ENCODE results near the gene CRYGC.
A peak's percentile ranks its signal among the peaks of the same experiment; 100 is the strongest.
"Not testable (repeated sequence)": the region's sequence is repeated elsewhere in the genome, so short reads cannot be mapped to it uniquely, and the experiment has no call there.

CRYGC gene

GRCh38 chr2:208129744-208130711, at the start of gene CRYGC:
Gene CRYGC, minus strand, starts transcription at chr2:208129828. Its CDS starts 36 bp downstream, at chr2:208129792.
- no peak for DNase-seq (ENCODE audit: low read depth)

DNA sequence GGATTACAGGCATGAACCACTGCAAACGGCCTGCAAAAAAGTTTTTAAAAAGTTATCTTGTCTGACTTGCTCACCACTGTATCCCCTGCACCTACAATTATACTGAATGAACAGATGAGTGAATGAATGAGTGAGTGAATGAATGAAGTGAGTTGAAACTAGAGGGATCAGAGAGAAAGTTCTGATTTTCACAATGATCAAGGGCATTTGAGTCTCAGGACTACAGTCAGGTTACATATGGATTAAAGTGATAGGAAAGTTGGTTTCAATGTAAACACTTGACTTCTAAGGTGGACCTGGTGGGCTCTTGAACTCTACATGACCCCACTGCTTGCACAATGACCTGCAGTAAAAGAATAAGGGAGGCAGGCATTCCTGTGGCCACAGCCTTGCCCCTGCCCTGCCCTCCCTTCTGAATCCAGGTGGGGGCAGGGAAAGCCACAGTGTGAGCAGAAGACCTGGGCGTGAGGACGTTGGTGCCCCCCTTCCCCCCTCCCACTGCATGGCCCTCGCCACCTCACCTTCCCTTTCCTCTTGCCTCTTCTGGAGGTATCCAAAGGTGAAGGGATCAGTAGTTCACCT, 49.5 kb upstream of the CRYGC start:
- peak; percentile 16 for DNase-seq (ENCODE audit: low read depth)

DNA sequence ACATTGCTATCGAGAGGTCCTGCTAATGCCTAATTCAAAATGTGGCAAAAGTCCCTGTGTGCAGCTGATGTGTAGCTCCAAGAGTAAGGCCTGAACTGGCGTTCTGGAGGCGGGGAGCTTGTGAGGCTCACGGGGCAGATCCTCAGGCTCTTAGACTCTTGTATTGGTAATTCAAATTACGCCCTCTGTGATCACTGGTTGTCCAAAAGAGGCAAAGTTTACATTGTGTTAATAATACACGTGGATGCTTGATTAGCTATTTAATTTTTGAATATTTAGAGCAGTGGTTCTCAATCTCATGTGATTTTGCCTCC, 46.2 kb upstream of the CRYGC start:
- DNase-seq (ENCODE audit: low read depth) = no peak

- DNase-seq (ENCODE audit: low read depth) = peak; percentile 80
These were observed 45.6 kb upstream of the CRYGC start for GRCh38 chr2:208175069-208175839.

DNA sequence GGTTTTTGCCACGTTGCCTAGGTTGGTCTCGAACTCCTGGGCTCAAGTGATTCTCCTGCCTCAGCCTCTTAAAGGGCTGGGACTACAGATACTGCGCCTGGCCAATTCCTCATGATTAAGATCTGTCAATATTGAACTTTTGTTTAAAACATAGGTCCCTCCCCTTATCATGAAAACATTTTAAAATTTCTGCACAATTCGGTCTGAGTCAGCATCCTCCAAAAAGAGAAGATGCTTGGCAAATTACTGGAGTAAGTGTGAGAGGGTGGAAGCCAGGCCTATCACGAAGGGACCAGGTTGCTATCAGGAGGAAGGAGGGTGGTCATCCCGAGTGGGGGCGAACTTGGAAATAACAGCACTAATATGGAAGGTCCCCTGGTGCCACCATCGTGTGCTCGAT, 44.5 kb upstream of the CRYGC start:
- DNase-seq (ENCODE audit: low read depth) = no peak

DNA sequence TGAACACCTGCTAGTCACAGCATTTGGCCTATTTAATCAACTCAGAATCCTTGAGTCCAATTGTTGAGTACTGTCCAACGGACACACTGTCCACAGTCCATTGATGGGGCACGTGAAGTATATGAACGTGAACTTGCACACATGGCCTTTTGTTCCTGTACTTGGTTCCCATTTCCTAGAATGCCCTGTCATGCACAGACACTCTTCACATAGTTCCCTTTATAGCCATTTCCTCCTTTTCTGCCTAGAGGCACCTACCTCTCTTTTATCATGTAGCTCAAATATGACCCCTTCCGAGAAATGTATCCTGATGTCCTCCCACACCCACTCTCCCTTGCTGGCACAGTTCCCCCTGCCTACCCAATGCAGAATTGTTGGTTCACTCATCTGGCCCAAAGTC, 42.5 kb upstream of the CRYGC start:
- no peak for DNase-seq (ENCODE audit: low read depth)

DNA sequence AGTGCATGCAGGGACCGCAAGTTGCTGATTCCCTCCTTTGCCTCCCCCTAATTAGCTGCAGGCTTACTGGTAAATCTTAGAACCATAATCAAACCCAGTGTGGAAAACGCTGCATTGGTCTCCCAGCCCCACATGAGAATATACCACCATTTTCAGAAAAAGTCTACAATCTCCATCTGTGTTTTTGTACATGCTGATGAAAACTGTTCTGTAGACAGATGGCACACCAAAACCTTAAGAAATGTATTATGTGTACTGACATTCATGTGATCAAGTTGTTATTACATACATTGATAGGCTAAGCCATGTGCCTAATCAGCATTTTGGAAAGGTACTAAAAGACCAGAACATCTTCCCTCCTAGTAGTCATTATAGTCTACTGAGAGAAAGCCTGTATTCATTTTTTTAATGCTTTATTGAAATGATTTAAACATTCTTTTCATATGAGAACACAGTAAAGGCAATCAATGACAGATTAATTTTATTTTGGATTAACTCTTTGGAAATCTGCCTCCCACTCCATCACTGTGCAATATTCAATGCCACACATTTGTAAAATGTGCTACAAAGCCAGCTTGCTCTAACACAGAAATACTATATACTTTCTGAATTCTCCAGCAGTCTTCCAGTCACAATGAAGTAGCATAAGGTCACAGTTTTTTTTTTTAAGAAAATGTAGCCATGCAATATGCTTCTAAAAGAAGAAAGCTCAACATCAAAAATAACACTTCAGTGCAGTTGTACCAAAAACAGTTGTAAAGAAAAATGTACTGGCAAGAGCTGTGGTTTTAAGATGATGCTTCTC, 35.5 kb upstream of the CRYGC start:
- no peak for DNase-seq (ENCODE audit: low read depth)

GRCh38 chr2:208163489-208163888, 33.9 kb upstream of the CRYGC start, which contains the start of gene CRYGA:
Gene CRYGA, minus strand, starts transcription at chr2:208163589. Its CDS starts 33 bp downstream, at chr2:208163556.
- DNase-seq (ENCODE audit: low read depth) = no peak

DNA sequence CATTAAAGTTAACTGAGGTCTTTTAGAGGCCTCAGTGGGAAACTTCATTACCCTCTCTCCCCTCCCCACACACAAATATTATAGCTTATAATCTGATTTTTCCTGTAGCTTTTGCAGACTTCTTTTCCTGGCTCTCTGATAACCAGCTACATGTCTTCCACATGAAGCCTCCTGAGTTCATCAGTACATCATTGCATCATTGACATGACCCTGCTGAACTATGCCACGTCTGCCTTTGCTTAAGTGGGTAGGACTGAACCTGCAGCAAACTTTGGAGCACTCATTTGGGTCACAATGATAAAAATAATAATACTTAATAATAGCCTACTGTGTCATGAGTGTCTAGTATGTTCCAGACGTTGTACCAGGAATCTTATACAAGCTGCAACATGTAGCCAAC, 26.8 kb upstream of the CRYGC start:
- DNase-seq (ENCODE audit: low read depth) = no peak

- no peak for DNase-seq (ENCODE audit: low read depth)
These were observed 23.5 kb upstream of the CRYGC start for GRCh38 chr2:208153156-208153555.

DNA sequence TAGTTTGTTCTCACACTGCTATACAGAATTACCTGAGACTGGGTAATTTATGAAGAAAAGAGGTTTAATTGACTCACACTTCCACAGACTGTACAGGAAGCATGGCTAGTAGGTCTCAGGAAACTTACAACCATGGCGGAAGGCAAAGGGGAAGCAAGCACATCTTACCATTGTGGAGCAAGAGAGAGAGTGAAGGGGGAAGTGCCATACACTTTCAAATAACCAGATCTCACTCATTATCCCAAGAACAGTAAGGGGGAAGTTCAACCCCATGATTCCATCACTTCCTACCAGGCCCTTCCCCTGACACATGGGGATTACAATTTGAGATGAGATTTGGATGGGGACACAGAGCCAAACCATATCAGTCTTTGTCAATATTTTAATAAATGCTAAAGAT, 21.3 kb upstream of the CRYGC start:
- no peak for DNase-seq (ENCODE audit: low read depth)

DNA sequence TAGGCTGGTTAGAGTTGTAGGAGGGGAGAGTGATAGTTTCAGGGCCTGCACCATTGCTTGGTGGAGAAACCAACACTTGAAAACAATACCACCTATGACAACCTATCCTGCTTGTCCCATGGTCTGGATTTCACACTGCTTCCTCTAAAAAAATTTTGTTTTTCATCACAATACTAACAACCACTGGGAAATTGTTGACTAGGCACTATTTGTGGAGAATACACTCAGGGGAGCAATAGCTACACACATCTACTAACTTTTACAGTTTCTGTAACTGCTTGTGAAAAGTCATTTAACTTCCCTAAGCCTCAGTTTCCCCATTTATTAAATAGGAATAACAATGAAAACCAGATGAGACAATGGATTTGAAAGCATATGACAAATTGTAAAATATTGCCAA, 20.5 kb upstream of the CRYGC start:
- no peak for DNase-seq (ENCODE audit: low read depth)

DNA sequence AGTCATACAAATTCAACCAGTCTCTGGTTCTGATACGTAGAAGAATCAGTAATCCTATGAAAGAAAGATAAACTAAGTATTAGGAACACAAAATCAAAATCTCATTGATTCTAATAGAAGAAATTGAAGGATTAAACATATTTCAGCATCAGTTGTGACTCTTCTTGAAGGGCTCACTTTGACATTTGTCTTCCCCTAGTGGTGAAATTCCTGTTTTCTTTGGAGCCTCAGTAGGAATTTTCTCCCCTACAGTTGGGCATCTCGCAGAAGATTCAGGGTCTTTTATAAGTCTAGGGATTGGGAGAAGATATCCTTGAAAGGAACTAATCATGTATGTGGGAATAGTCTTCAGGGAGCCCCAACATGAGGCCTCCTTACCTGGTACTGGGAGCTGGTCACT, 19.2 kb upstream of the CRYGC start:
- no peak for DNase-seq (ENCODE audit: low read depth)

- DNase-seq (ENCODE audit: low read depth) = no peak
These were observed 18.1 kb upstream of the CRYGC start for GRCh38 chr2:208147759-208148158.

DNA sequence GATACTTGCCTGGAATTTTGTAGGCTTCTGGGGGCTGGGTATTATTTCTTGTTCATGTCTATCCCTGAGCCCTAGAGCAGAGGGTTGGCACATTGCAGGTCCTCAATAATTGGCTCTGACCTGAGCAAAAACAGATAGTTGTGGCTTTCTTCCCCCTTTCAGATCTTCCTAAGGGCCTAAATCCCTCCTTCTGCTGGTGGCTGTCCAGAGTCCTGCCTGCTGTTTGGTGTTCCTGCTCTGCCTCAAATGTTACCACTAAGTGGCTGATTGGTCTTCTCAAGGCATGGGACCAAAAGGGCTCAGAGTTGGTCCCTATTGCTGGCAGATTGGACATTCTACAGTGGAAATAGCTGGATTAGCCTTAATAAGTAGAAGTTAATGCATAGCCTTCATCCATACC, 17.4 kb upstream of the CRYGC start:
- no peak for DNase-seq (ENCODE audit: low read depth)

DNA sequence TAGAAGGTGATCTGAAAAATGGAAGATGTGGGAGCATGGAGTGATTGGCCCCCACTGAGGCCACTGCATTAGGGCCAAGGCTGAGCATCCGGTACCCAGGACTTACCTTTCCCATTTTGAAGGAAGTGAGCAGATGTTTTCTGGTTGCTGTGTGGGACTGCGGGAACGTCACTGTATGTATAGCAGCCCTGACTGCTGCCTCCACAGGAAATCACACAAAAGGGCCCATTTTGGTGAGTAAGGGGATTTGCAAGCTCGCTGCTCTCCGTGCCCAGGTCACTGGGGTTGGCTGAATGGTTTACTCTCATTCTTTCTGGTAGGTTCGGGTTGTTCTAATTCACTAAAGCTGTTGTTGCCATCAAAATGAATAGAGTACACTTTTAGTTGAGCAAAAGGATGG, 16.4 kb upstream of the CRYGC start, which contains the start of gene CRYGB:
TSS of gene CRYGB (minus strand) at position 153 of the 400 bp plus-strand sequence. CDS start at position 115, 38 bp downstream.
- no peak for DNase-seq (ENCODE audit: low read depth)

DNA sequence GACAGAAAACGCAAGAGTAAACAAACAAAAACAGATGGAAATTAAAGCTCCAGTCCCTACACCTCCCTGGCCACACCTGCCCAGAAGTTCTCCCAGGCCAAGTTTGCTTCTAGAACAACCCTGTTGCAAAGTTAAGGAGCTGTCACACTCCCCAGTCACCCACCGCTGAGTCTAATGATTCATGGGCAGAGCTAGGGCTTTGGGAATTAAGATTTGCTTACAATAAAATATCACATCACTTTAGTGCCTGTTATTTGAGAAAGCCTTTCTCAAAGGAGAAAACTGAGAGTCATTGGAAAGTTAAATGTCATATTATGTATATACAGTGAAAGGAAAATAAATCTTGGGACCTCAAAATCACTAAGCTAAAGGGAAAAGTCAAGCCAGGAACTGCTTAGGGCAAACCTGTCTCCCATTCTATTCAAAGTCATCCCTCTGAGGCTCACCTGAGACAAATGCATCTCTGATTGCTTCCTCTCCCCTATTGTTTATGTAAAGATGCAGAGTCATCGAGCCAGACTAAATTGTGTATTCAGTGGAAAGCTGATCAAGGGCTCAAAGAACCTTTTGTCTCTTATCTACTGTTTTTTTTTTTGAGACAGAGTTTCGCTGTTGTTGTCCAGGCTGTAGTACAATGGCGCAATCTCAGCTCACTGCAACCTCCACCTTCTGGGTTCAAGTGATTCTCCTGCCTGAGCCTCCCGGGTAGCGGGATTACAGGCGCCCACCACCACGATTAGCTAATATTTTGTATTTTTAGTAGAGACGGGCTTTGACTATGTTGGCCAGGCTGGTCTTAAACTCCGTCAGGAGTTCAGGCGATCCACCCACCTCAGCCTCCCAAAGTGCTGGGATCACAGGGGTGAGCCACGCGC, 13.5 kb upstream of the CRYGC start:
- no peak for DNase-seq (ENCODE audit: low read depth)

DNA sequence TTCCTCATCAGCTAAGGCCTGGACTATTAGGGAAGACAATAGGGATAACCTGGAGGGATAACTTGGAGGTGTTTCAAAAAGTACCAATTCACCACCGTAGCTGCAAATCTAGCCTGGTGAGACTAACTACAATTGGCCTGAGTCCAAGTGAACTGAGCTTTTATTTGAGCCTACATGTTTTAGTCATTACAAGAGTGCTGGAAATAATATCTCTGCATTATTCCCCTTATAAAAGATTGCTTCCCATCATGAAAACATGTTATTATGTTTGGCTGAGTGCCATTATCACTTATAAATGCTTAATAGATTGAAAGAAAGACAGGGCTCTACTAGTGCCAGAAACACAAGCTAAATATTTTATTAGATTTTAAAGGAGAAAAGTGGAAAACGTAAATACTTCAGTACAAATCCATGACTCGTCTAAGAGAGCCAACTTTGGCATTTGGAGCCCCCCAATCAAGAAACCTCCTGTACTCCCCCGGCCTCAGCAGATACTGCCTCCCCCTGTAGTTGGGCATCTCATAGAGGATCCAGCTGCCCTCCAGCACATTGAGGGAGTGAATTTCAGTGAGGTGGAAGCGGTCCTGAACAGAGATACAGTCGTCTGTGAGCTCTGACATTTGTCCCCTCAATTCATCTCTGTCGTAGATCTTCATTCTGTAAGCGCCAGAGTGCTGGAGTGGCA, 12.8 kb upstream of the CRYGC start:
- DNase-seq (ENCODE audit: low read depth) = peak; percentile 26

- no peak for DNase-seq (ENCODE audit: low read depth)
These were observed 9.8 kb upstream of the CRYGC start for GRCh38 chr2:208139447-208139846.

DNA sequence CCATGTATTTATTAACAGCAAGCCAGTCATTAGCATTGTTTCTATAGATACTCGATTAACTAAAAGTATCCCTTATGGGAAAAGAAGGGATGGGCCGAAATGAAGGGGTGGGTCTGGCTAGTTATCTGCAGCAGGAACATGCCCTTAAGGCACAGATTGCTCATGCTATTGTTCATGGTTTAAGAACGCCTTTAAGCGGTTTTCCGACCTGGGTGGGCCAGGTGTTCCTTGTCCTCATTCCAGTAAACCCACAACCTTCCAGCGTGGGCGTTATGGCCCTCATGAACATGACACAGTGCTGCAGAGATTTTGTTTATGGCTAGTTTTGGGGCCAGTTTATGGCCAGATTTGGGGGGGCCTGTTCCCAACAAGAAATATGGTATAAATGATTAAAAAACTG, 8.7 kb upstream of the CRYGC start:
- DNase-seq (ENCODE audit: low read depth) = not testable (repeated sequence)
